HepG2 (cell line): ENCODE measurements around the gene NUFIP2. TPM values are rescaled to one million over a fixed set of nuclear protein-coding genes. Genes with fewer than 3 reads are reported as not detected.

Source experiments
- CCAR2 ChIP-seq: fragments of 200-400 bp; formaldehyde crosslinking; optimal IDR thresholded peaks from 2 replicates; pipeline ENCODE3; 2018; ENCODE audit warnings: low read depth, mild to moderate bottlenecking, low read length, moderate library complexity
- CSRNP1 ChIP-seq: sonication (generic); formaldehyde crosslinking; IDR thresholded peaks from 2 replicates; pipeline ENCODE4 v1.8.1; 2023; ENCODE audit warnings: mild to moderate bottlenecking, missing genetic modification reagents
- HIC2 ChIP-seq: sonication (generic); formaldehyde crosslinking; IDR thresholded peaks from 2 replicates; pipeline ENCODE4 v1.9.0; 2022; ENCODE audit warnings: low read depth, missing genetic modification reagents
- KDM6A ChIP-seq: IDR thresholded peaks from 2 replicates; pipeline ENCODE4 v1.6.1; 2016; ENCODE audit warnings: low read depth
- KLF6 ChIP-seq: IDR thresholded peaks from 2 replicates; pipeline ENCODE4 v1.8.0; 2016; ENCODE audit warnings: missing biosample characterization, missing genetic modification reagents
- MIER2 ChIP-seq: IDR thresholded peaks from 2 replicates; pipeline ENCODE4 v1.6.1; 2016; ENCODE audit warnings: missing biosample characterization, missing genetic modification reagents
- MXD1 ChIP-seq: sonication (generic); formaldehyde crosslinking; IDR thresholded peaks from 2 replicates; pipeline ENCODE4 v1.4.0; 2020; ENCODE audit warnings: mild to moderate bottlenecking, missing genetic modification reagents
- NR2F6 ChIP-seq, 2 experiments: IDR thresholded peaks; 2 replicates each; pipeline ENCODE4 v1.6.1; 2016; ENCODE audit warnings: antibody characterized with exemption in 1 of 2, mild to moderate bottlenecking in 1 of 2
- REXO4 ChIP-seq: sonication (generic); formaldehyde crosslinking; IDR thresholded peaks from 2 replicates; pipeline ENCODE4 v1.8.0; 2022; ENCODE audit warnings: missing genetic modification reagents, mild to moderate bottlenecking, borderline replicate concordance
- SOX5 ChIP-seq: IDR thresholded peaks from 2 replicates; pipeline ENCODE4 v1.6.1; 2016; ENCODE audit warnings: borderline replicate concordance
- TAF15 ChIP-seq: fragments of 200-400 bp; formaldehyde crosslinking; IDR thresholded peaks from one replicate; pipeline ENCODE4 v1.6.1; 2018; ENCODE audit warnings: mild to moderate bottlenecking, low read depth, low read length; ENCODE audit not compliant: poor library complexity, severe bottlenecking
- TEAD3 ChIP-seq: optimal IDR thresholded peaks from 2 replicates; pipeline ENCODE3; 2016; ENCODE audit warnings: borderline replicate concordance
- ZNF253 ChIP-seq: sonication (generic); formaldehyde crosslinking; IDR thresholded peaks from 2 replicates; pipeline ENCODE4 v1.8.0; 2022; ENCODE audit warnings: mild to moderate bottlenecking, missing genetic modification reagents, borderline replicate concordance
- ZNF256 ChIP-seq: sonication (generic); formaldehyde crosslinking; conservative IDR thresholded peaks from 2 replicates; pipeline ENCODE4 v1.4.0; 2020; ENCODE audit warnings: missing genetic modification reagents
- ZNF496 ChIP-seq: sonication (generic); formaldehyde crosslinking; IDR thresholded peaks from 2 replicates; pipeline ENCODE4 v1.8.1; 2023; ENCODE audit warnings: mild to moderate bottlenecking, moderate library complexity, missing genetic modification reagents; ENCODE audit not compliant: insufficient replicate concordance
- ZNF558 ChIP-seq: sonication (generic); formaldehyde crosslinking; IDR thresholded peaks from 2 replicates; pipeline ENCODE4 v1.9.0; 2022; ENCODE audit warnings: mild to moderate bottlenecking, missing genetic modification reagents, borderline replicate concordance
- ZNF646 ChIP-seq: sonication (generic); formaldehyde crosslinking; IDR thresholded peaks from 2 replicates; pipeline ENCODE4 v1.9.0; 2021; ENCODE audit warnings: mild to moderate bottlenecking, missing genetic modification reagents
- ZNF775 ChIP-seq: sonication (generic); formaldehyde crosslinking; IDR thresholded peaks from 2 replicates; pipeline ENCODE4 v1.4.0; 2020; ENCODE audit warnings: missing genetic modification reagents, mild to moderate bottlenecking, moderate library complexity, borderline replicate concordance
- ZSCAN25 ChIP-seq: sonication (generic); formaldehyde crosslinking; IDR thresholded peaks from 2 replicates; pipeline ENCODE4 v1.8.0; 2022; ENCODE audit warnings: mild to moderate bottlenecking, missing genetic modification reagents
- polyA plus RNA-seq, 8 experiments: library from polyadenylated mRNA; depleted of rRNA in 3 of 8; stranded (reverse) in 7 of 8; unstranded in 1 of 8; fragments of >200 nt; fragmentation: Illumina TruSeq in 4 of 8; extraction: Trizol in 4 of 8; gene quantifications; 2 replicates each; pipeline versions ENCODE4 v1.2.1 to v1.2.3, GENCODE V29; 2011 to 2016; ENCODE audit warnings: low read depth in 4 of 8, missing spikeins in 1 of 8, mixed read lengths in 1 of 8; ENCODE audit not compliant: insufficient read depth in 1 of 8
- total RNA-seq, 5 experiments: library from RNA; depleted of rRNA; stranded (reverse); fragments of >200 nt; fragmentation: Illumina TruSeq; extraction: Trizol; gene quantifications; 2 replicates each; pipeline ENCODE4 v1.2.3, GENCODE V29; 2016; ENCODE audit warnings: low read depth in 1 of 5

The NUFIP2 gene
- total and polyA plus RNA-seq, 2 of the 13 experiments (the other 11 are each of a cell fraction or from before 2014, with no cell fraction given), result 10.3 to 30.8 TPM

- no peak for TF ChIP-seq ZNF253 (CRISPR knock-in tag)
- no peak for TF ChIP-seq MIER2 (CRISPR knock-in tag)
- peak; percentile 43 for TF ChIP-seq TEAD3 (CRISPR knock-in tag)
- no peak; the same call in 1 of the 2 replicates for TF ChIP-seq ZNF558 (CRISPR knock-in tag)
- no peak for TF ChIP-seq ZNF496 (CRISPR knock-in tag)
- no peak for TF ChIP-seq KDM6A (CRISPR knock-in tag)
- 0 out of 2 replicates have a peak, but pooled peaks have one; percentile 16 for TF ChIP-seq ZNF256 (CRISPR knock-in tag)
- no peak for TF ChIP-seq REXO4 (CRISPR knock-in tag)
- no peak for TF ChIP-seq NR2F6 (IDR thresholded peaks at IDR 0.05)
- peak; percentile 57; the same call in 1 of the 2 replicates for TF ChIP-seq NR2F6 (CRISPR knock-in tag; IDR thresholded peaks at IDR 0.05)
- TF ChIP-seq CCAR2, result no peak
- no peak for TF ChIP-seq ZNF775 (CRISPR knock-in tag)
- TF ChIP-seq HIC2, result no peak; the same call in 1 of the 2 replicates
- peak; percentile 63; the same call in 1 of the 2 replicates for TF ChIP-seq ZSCAN25 (CRISPR knock-in tag)
- TF ChIP-seq ZNF646 (CRISPR knock-in tag), result no peak
- TF ChIP-seq TAF15, result no peak
- peak; percentile 95 for TF ChIP-seq CSRNP1 (CRISPR knock-in tag)
- peak; percentile 20; the same call in 1 of the 2 replicates for TF ChIP-seq SOX5
- TF ChIP-seq MXD1, result no peak
- peak; percentile 88 for TF ChIP-seq KLF6
Measured at GRCh38 chr17:29293890-29294579, at the start of gene NUFIP2 (continued).
